HPDE6-E6E7 (cell line): ENCODE results near the gene DOK4.

Experiments used
- DNase-seq: peaks from one replicate; pipeline ENCODE4 v3.0.0; 2011; ENCODE audit warnings: missing footprints; ENCODE audit errors: extremely low spot score

Gene DOK4

DNA sequence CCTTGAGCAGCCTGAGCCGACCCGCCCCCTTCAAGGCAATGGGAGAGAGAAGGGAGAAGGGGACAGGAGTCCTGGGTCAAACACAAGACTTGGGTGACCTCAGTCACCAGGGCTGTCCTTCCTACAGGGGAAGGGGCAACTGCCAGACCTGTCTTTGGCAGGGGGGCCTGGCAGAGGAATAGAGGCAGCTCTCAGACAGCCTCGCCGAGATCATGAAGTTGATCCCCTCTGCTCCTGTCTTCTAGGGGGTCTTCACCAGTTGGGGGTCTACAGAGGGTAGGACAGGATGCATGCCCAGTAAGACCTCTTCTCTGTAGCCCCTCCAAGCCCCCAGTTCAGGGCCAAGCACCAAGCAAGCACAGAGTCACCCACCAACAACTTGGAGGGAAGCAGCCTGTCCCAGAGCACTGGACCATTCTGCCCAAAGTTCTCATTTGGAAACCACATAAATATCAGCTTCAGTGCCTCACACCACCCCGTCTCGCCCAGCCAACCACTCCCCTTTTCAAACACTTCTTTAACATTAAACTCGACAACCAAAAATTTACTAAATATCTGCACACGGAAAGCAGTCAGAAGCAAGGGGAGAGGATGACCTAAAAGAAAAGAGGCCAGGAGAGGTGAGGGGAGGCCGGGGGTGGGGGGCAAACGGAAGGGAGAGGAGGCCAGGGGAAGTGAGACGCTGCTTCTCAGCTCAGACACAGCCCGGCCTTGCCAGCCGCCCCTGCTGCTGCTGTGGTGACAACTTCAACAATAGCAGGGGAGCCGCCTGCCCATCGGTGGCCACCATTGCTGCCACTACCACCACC is 7.7 kb downstream of the DOK4 start:
- no peak for DNase-seq

DNA sequence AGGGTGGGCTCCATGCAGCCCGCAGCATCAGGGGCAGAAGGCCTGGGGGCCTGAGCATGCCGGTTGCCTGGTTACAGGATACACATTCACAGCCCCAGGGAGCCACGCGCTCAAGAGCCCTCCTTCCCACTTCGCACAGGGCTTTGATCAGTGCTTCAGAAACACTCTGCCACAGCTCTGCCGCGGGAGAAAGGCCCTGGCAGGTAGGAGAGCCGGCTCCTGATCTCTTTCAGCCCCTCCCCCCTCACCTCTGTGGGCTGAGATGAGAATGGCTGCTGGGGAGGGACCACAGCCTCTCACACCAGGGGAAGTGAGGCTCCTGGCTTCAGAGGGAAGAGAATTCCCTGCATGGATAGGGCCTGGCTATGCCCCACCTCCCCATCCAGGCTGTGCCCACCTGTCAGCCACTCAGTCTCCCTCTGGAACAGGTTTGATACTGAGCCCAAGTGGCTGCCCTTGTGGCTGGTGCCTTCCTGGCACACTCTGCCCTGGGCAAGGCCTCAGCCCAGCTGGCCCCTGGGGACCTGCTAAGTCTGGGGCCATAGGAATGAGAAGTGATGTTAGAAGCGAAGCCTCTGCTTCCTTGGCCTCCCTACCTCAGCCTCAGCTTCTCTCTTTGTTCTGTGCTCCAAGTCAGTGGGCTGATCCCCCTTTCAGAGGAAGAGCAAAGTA is 8.6 kb downstream of the DOK4 start:
- DNase-seq: no peak

DNA sequence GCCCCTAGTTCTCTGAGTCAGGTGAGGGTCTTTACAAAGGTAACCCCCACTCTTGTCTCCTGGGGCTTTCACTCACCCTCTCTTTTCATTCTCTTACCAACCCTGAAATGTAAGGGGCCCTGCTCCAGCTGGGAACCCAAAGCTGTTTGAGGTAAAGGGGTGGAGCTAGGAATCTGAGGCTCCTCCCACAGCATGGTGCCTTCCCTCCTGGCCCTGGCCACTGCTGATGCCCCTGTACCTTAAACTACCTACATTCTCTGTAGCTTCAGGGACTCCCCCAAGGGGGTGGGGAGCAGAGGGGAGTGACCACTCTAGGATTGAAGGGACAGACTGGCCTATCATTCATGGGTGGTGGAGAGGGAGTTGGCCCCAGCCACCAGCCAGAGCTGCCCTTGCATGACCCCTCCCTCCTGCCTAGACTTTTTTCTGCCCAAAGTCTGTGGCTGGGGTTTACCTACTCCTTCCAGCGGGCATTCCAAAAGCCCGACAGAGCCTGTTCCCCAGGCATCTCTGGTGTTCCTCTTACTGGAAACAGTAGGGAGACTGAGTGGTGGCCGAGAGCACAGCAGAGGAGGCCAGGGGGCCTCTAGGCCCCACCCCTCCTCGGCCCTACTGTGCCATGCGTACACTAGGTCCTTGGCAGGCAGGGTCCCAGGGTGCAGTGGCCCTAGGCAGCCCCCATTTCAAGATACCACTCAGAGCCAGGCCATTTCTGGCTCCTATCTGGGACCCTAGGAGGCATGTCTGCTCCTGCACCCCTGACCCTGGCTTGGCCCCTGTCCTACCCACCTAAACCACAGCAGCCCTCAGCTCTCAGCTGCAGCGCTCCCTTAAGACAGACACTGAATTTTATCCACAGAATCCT is 9.5 kb downstream of the DOK4 start:
- no peak for DNase-seq

GRCh38 chr16:57475711-57476339 is 10.5 kb downstream of the DOK4 start:
- DNase-seq: no peak

DNA sequence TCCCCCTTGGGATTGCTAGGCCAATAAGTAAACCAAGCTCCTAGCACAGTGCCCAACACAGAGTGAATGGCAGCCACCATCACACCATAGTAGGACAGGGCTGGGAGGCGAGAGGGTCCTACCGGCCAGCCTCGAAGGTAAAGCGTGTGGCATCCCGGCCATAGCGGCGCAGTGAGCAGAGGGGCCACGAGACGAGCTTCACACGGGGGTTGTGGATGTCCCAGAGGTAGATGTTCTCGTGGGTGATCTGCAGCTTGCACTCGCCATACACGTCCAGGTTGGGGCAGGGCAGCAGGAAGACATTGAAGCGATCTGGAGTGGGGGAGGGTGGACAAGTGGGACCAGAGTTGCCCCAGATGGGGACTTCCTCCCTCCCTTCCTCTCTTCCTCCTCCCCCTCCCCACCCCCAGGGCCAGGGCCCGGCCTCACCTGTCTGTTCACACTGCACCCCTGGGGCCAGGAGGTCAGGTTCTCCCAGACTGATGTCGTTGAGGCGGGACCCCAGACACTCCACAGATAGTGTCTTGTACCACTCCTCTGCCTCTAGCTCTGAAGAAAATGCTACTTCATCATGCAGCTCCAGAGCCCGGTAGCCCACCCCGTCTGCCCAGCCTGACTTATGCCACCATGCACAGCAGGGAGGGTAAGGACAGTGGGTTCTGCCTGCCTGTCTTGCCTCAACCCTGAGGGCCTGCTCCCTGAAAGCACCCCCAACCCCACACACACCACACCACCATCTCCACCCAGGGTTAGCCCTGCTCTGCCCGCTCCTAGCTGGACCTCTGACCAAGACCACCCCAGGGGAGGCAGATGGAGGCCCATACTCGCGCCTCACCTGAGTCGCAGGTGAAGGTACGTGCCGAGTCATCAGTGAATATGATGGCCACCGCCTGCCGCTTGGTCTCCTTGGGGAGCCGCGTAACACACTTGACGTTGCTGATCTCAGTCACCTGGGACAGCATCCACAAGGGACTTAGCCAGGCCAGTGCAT is 11.3 kb downstream of the DOK4 start:
- no peak for DNase-seq

DNA sequence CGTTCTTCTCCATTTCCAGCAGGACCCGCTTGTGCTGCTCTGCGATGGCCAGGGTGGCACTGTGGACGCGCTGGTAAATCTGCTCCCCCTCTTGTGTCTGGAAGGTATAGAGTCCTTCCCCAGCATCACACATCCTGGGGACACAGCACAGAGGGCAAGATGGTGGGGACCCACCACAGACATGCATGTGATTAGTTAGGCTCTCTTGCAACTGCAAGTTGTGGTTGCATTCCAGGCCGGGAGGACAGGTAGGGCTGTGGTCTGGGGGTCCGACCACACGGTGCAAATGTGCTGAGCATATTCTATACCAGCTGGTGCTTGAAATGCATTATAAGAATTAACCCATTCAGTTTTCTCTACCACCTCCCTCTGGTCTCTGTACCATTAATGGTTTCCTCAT is 12.4 kb downstream of the DOK4 start:
- DNase-seq: no peak

GRCh38 chr16:57473176-57473840 is 13.0 kb downstream of the DOK4 start:
- DNase-seq: no peak

- no peak for DNase-seq
Observed at GRCh38 chr16:57472665-57473060, 13.6 kb downstream of the DOK4 start.

DNA sequence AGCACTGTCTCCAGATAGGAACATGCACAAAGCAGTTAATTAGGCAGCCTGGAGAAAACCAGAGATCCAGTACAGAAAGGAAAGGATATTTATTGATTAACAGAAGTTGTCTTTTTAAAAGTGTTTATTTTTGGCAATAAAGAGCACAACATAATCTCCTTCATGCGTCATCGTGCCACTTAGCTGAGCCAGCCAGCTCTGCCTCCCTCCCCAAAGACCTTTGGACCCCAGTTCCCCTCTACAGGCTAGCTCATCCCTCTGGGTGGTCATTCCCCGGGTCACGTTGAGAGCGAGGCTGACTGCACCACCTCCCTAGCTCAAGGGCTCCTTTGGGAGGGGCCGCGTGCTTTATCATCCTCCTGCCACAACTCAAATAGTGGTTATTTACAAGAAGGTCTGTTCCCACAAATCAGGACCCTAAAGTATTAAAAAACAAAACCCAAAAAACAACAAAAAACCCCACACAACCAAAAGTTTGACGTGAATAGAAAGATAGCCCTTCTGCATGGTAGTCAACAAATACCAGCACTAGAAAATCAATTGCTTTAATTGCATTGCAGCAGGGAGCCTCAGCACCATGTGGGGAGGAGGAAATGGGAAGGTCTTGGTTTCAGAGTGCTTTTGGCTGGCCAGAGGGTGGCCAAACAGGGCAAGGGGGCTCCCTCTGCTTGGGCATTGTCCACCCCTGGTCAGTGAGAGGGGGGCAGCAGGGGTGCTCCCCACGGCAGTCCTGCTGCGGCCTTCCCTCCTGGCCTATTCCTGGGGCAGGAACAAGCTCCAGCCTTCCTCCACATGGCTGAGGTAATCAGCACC is 14.2 kb downstream of the DOK4 start:
- DNase-seq: no peak

DNA sequence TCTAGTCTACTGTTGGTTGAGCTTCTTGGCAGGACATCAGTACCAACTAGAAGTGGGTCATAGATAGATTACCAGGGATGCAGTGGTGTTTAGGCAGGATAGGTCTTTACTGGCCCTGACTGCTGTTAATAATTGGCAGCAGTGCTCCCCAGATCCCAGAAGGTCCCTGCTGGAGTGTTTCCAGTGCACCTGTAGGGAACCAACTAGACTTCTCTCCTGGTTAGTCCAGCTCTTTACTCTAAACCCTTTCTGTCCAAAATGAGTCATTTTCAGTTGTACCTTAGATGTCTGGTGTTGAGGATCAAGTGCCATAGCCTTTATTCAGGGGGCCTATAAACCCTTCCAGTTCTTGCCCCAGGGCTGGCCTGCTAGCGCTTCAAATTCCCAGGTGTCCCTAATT is 15.1 kb downstream of the DOK4 start:
- DNase-seq: no peak

- no peak for DNase-seq
Observed at GRCh38 chr16:57470711-57471110, 15.6 kb downstream of the DOK4 start.

GRCh38 chr16:57469917-57470470 is 16.3 kb downstream of the DOK4 start:
- DNase-seq: no peak

- no peak for DNase-seq
Observed at GRCh38 chr16:57469046-57469445, 17.2 kb downstream of the DOK4 start.

DNA sequence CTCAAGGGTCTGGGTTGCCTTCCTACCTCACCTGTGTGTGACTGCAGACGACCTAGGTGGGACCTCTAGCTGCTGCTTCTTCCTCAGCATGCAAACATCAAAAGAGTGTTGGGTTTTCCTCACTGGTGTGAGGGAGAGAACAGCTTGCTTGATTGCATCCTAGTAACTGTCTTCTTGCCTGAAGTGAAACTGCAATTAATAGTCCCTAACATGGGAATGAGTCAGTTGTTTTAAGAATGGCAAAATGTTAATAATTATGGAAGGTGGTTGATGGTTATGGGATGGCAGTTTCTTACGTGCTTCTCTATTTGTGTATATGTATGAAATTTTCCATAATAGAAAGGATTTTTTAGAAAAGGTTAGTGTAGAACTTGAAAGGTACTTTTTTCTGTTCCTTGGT is 17.9 kb downstream of the DOK4 start:
- DNase-seq: no peak

- no peak for DNase-seq
Observed at GRCh38 chr16:57464523-57464922, 21.8 kb downstream of the DOK4 start.

- no peak for DNase-seq
Observed at GRCh38 chr16:57462978-57463362, 23.3 kb downstream of the DOK4 start.

DNA sequence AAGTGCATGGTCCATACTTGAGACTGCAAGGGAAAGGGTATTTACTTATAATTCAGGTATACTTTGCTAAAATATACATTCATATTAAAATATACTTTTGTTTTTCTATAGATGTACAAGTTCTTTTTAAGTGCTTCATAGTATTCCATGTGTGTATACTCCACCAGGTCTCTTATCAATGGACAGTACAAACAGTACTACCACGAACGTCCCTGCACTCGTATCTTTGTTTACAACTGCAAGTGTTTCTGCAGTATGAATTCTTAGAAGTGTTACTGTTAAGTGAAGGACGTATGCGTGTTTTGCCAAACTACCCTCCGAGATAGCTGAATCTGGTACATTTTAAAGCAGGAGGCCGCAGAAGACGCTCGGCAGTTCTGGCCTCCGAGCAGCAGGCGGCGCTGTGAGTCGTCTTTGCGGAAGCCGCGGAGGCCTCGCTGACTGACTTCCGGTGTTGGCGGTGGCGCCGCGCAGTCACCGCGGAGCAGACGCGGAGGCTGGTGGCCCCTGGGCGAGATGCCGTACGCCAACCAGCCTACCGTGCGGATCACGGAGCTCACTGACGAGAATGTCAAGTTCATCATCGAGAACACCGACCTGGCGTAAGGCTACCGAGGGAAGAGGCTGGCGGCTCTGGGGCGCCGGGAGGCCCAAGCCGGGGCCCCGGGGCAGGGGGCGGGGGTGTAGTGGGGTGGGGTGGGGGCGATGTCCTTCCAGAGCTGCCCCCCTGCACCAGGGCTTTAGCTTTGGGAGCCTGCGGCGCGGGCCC is 23.9 kb downstream of the DOK4 start, which contains the start of gene POLR2C:
Gene POLR2C, plus strand, starts transcription at position 471 of the 769 bp plus-strand sequence. Its CDS starts 46 bp downstream, at position 517.
- peak; percentile 94 for DNase-seq

- DNase-seq: no peak
Observed at GRCh38 chr16:57452021-57452420, 34.3 kb downstream of the DOK4 start.
